Activated naive CD8-positive, alpha-beta T cell treated with anti-CD3 and anti-CD28 coated beads, Interleukin-2, amount 50 U/mL, for 24 hours (primary cell): Measurements from ENCODE around the gene AKAP17A.

Experiments used
- ATAC-seq: fragments of 150-1000 bp; cut with Tn5 transposase; one replicate; pipeline ENCODE4 v1.10.0; 2021
- DNase-seq: peaks from one replicate; pipeline ENCODE4 v3.0.0; 2021
- H3K27ac Mint-ChIP-seq: one replicate; pipeline ENCODE4 v1.8.0; 2021; ENCODE audit warnings: mild to moderate bottlenecking, mixed read lengths
- H3K27me3 Mint-ChIP-seq: one replicate; pipeline ENCODE4 v1.8.0; 2021; ENCODE audit warnings: mixed read lengths
- H3K36me3 Mint-ChIP-seq: one replicate; pipeline ENCODE4 v1.8.0; 2021; ENCODE audit warnings: low read depth, mixed read lengths
- H3K4me1 Mint-ChIP-seq: one replicate; pipeline ENCODE4 v1.8.0; 2021; ENCODE audit warnings: mixed read lengths
- H3K4me3 Mint-ChIP-seq: one replicate; pipeline ENCODE4 v1.8.0; 2021; ENCODE audit warnings: mild to moderate bottlenecking, moderate library complexity, mixed read lengths
- H3K9me3 Mint-ChIP-seq: one replicate; pipeline ENCODE4 v1.8.0; 2021; ENCODE audit warnings: mixed read lengths

Gene AKAP17A

GRCh38 chrX:1593286-1594271 lies 2.2 kb downstream of the AKAP17A start:
- H3K27me3 Mint-ChIP-seq: no peaks in the 10 kb centered on the region
- H3K9me3 Mint-ChIP-seq: no peaks in the 10 kb centered on the region
- peaks cover 39% of the 10 kb centered on the region for H3K36me3 Mint-ChIP-seq
- peaks cover 27% of the 10 kb centered on the region for H3K4me1 Mint-ChIP-seq
- H3K27ac Mint-ChIP-seq: peak overlapping the region; percentile 87
- DNase-seq (no peak), ATAC-seq (no peak)
- H3K4me3 Mint-ChIP-seq: peak overlapping the region; percentile 93

GRCh38 chrX:1595711-1596060 lies 4.3 kb downstream of the AKAP17A start:
- ATAC-seq (no peak), DNase-seq (no peak)
- peaks cover 24% of the 10 kb centered on the region for H3K4me1 Mint-ChIP-seq
- peaks cover 50% of the 10 kb centered on the region for H3K36me3 Mint-ChIP-seq
- no peaks in the 10 kb centered on the region for H3K9me3 Mint-ChIP-seq
- no peak overlapping the region for H3K4me3 Mint-ChIP-seq
- H3K27me3 Mint-ChIP-seq: no peaks in the 10 kb centered on the region
- no peak overlapping the region for H3K27ac Mint-ChIP-seq

- ATAC-seq (no peak), DNase-seq (no peak)
- H3K27ac Mint-ChIP-seq: no peak overlapping the region
- H3K4me3 Mint-ChIP-seq: no peak overlapping the region
- peaks cover 56% of the 10 kb centered on the region for H3K36me3 Mint-ChIP-seq
- no peaks in the 10 kb centered on the region for H3K9me3 Mint-ChIP-seq
- H3K4me1 Mint-ChIP-seq: peaks cover 22% of the 10 kb centered on the region
- no peaks in the 10 kb centered on the region for H3K27me3 Mint-ChIP-seq
Measured at GRCh38 chrX:1596676-1597344, 5.4 kb downstream of the AKAP17A start.

- H3K27me3 Mint-ChIP-seq: no peaks in the 10 kb centered on the region
- DNase-seq (no peak), ATAC-seq (no peak)
- H3K9me3 Mint-ChIP-seq: no peaks in the 10 kb centered on the region
- H3K36me3 Mint-ChIP-seq: peaks cover 63% of the 10 kb centered on the region
- H3K27ac Mint-ChIP-seq: no peak overlapping the region
- no peak overlapping the region for H3K4me3 Mint-ChIP-seq
- peaks cover 21% of the 10 kb centered on the region for H3K4me1 Mint-ChIP-seq
Measured at GRCh38 chrX:1597345-1598020, 6.1 kb downstream of the AKAP17A start.

- DNase-seq (no peak), ATAC-seq (no peak)
Measured at GRCh38 chrX:1598021-1598875, 6.8 kb downstream of the AKAP17A start.

GRCh38 chrX:1598876-1599790 lies 7.7 kb downstream of the AKAP17A start:
- Mint-ChIP-seq H3K36me3 (peaks cover 59% of the 10 kb centered on the region), H3K9me3 (no peaks in the 10 kb centered on the region), H3K27ac (no peak overlapping the region), H3K4me3 (no peak overlapping the region), H3K4me1 (peaks cover 13% of the 10 kb centered on the region), H3K27me3 (no peaks in the 10 kb centered on the region)
- ATAC-seq: no peak
- no peak for DNase-seq

More at GRCh38 chrX:1598021-1598875, 6.8 kb downstream of the AKAP17A start:
- Mint-ChIP-seq H3K27me3 (no peaks in the 10 kb centered on the region), H3K36me3 (peaks cover 62% of the 10 kb centered on the region), H3K4me1 (peaks cover 16% of the 10 kb centered on the region), H3K9me3 (no peaks in the 10 kb centered on the region), H3K27ac (no peak overlapping the region), H3K4me3 (no peak overlapping the region)

- no peak for DNase-seq
- Mint-ChIP-seq H3K27me3 (no peaks in the 10 kb centered on the region), H3K4me1 (peaks cover 12% of the 10 kb centered on the region), H3K36me3 (peaks cover 57% of the 10 kb centered on the region), H3K9me3 (no peaks in the 10 kb centered on the region), H3K4me3 (no peak overlapping the region), H3K27ac (no peak overlapping the region)
- no peak for ATAC-seq
Measured at GRCh38 chrX:1599791-1600405, 8.5 kb downstream of the AKAP17A start.

GRCh38 chrX:1600406-1601050 lies 9.1 kb downstream of the AKAP17A start:
- no peak overlapping the region for H3K27ac Mint-ChIP-seq
- H3K4me3 Mint-ChIP-seq: no peak overlapping the region
- H3K9me3 Mint-ChIP-seq: no peaks in the 10 kb centered on the region
- H3K27me3 Mint-ChIP-seq: no peaks in the 10 kb centered on the region
- peaks cover 6% of the 10 kb centered on the region for H3K4me1 Mint-ChIP-seq
- DNase-seq (no peak), ATAC-seq (no peak)
- H3K36me3 Mint-ChIP-seq: peaks cover 53% of the 10 kb centered on the region

GRCh38 chrX:1601051-1601767 lies 9.8 kb downstream of the AKAP17A start:
- H3K9me3 Mint-ChIP-seq: no peaks in the 10 kb centered on the region
- ATAC-seq (no peak), DNase-seq (no peak)
- H3K4me3 Mint-ChIP-seq: no peak overlapping the region
- no peaks in the 10 kb centered on the region for H3K27me3 Mint-ChIP-seq
- H3K27ac Mint-ChIP-seq: peak overlapping the region; percentile 67
- peaks cover 48% of the 10 kb centered on the region for H3K36me3 Mint-ChIP-seq
- H3K4me1 Mint-ChIP-seq: peaks cover 2% of the 10 kb centered on the region

- Mint-ChIP-seq H3K36me3 (peaks cover 48% of the 10 kb centered on the region), H3K9me3 (no peaks in the 10 kb centered on the region), H3K4me1 (peaks cover 2% of the 10 kb centered on the region), H3K27me3 (no peaks in the 10 kb centered on the region), H3K4me3 (no peak overlapping the region), H3K27ac (peak overlapping the region; percentile 67)
- ATAC-seq (no peak), DNase-seq (no peak)
Measured at GRCh38 chrX:1601768-1602085, 10.3 kb downstream of the AKAP17A start.

GRCh38 chrX:1602299-1602698 lies 10.9 kb downstream of the AKAP17A start:
- H3K4me1 Mint-ChIP-seq: no peaks in the 10 kb centered on the region
- peaks cover 44% of the 10 kb centered on the region for H3K36me3 Mint-ChIP-seq
- no peak for DNase-seq
- H3K9me3 Mint-ChIP-seq: no peaks in the 10 kb centered on the region
- H3K27ac Mint-ChIP-seq: no peak overlapping the region
- no peaks in the 10 kb centered on the region for H3K27me3 Mint-ChIP-seq
- no peak for ATAC-seq
- H3K4me3 Mint-ChIP-seq: no peak overlapping the region

GRCh38 chrX:1606496-1606895 lies 15.1 kb downstream of the AKAP17A start:
- H3K4me1 Mint-ChIP-seq: no peaks in the 10 kb centered on the region
- H3K4me3 Mint-ChIP-seq: no peak overlapping the region
- H3K36me3 Mint-ChIP-seq: peaks cover 24% of the 10 kb centered on the region
- ATAC-seq (no peak), DNase-seq (no peak)
- H3K27me3 Mint-ChIP-seq: no peaks in the 10 kb centered on the region
- H3K27ac Mint-ChIP-seq: no peak overlapping the region
- H3K9me3 Mint-ChIP-seq: no peaks in the 10 kb centered on the region
